Left lung (tissue), 10 donors: Measurements from ENCODE around the gene SYTL3. TPM values are rescaled to one million over a fixed set of nuclear protein-coding genes. Genes with fewer than 3 reads are reported as not detected.

Source experiments
- ATAC-seq: fragments of 200-7000 bp; cut with Tn5 transposase; one replicate; pipeline ENCODE4 v1.9.1; 2020; ENCODE audit warnings: moderate library complexity
- DNase-seq, 4 donors: peaks; one replicate each; pipeline ENCODE4 v3.0.0-alpha.2; 2013 to 2020
- H3K27ac ChIP-seq, 2 donors: fragments of 200-600 bp; sonication (generic) in 1 of 2; one replicate each; pipeline versions ENCODE4 v1.5.0 to v1.8.0; 2020 to 2021
- H3K27me3 ChIP-seq, 2 donors: fragments of 200-600 bp; sonication (generic) in 1 of 2; one replicate each; pipeline versions ENCODE4 v1.5.0 to v1.8.0; 2020 to 2021
- H3K36me3 ChIP-seq, 2 donors: fragments of 200-600 bp; sonication (generic) in 1 of 2; one replicate each; pipeline versions ENCODE4 v1.5.0 to v1.8.0; 2020 to 2021
- H3K4me1 ChIP-seq, 2 donors: fragments of 200-600 bp; one replicate each; pipeline ENCODE4 v1.8.0; 2021
- H3K4me3 ChIP-seq, 2 donors: fragments of 200-600 bp; sonication (generic) in 1 of 2; one replicate each; pipeline versions ENCODE4 v1.5.0 to v1.8.0; 2020 to 2021; ENCODE audit warnings: mild to moderate bottlenecking in 1 of 2
- H3K9me3 ChIP-seq, 2 donors: fragments of 200-600 bp; sonication (generic) in 1 of 2; one replicate each; pipeline versions ENCODE4 v1.5.0 to v1.8.0; 2020 to 2021
- CTCF ChIP-seq, 2 donors: fragments of 200-600 bp; sonication (generic) in 1 of 2; IDR thresholded peaks; one replicate each; pipeline versions ENCODE4 v1.5.0 to v1.8.0; 2021; ENCODE audit warnings: antibody characterized with exemption in 2 of 2
- intact Hi-C, 2 donors: fragments of 100-400 bp; cut with DNase I; formaldehyde crosslinking; loops; one replicate each; pipeline versions ENCODE4 v1.11.2 to v1.14.2; 2022
- polyA plus RNA-seq, 6 donors: library from polyadenylated mRNA; unstranded; fragments of 120-200 nt; gene quantifications; one replicate each; pipeline ENCODE4 v1.2.1, GENCODE V29; 2013; ENCODE audit not compliant: insufficient read length in 6 of 6
- total RNA-seq, 2 donors: library from RNA; stranded (reverse); fragmentation: NEBNext Ultra II Directional; extraction: Animal tissue kit (Norgen Biotek cat#: 25700); gene quantifications; one replicate each; pipeline ENCODE4 v1.2.1, GENCODE V29; 2021
- donor health status: DM: no; HTN: yes; CAD: no.
- donor health status: DM: no; HTN: no; CAD: no.

Gene SYTL3
- total and polyA plus RNA-seq, 8 donors, result 6.5 to 10.3 (median 8.3) TPM

GRCh38 chr6:158744986-158745430, 95.2 kb downstream of the SYTL3 start:
- H3K4me3 ChIP-seq, result no peak overlapping the region
- no peaks in the 10 kb centered on the region for H3K4me1 ChIP-seq
- H3K27me3 ChIP-seq, result no peaks in the 10 kb centered on the region
- H3K27ac ChIP-seq, result no peak overlapping the region
- H3K36me3 ChIP-seq, result no peaks in the 10 kb centered on the region
- TF ChIP-seq CTCF (IDR thresholded peaks at IDR 0.05), result no peak
- H3K9me3 ChIP-seq, result peaks cover 0 to 1% of the 10 kb centered on the region in 2 donors
- intact Hi-C loops, result no loop called here
- ATAC-seq, result no peak
- no peak for DNase-seq

- Histone ChIP-seq H3K9me3 (no peaks in the 10 kb centered on the region), H3K4me1 (no peaks in the 10 kb centered on the region), H3K4me3 (no peak overlapping the region), H3K27me3 (no peaks in the 10 kb centered on the region), H3K27ac (no peak overlapping the region), H3K36me3 (peaks cover 0 to 5% of the 10 kb centered on the region in 2 donors)
- no peak for ATAC-seq
- intact Hi-C loops, result no loop called here
- TF ChIP-seq CTCF (IDR thresholded peaks at IDR 0.05), result no peak
- no peak for DNase-seq
These were observed 101.4 kb downstream of the SYTL3 start for GRCh38 chr6:158751224-158751623.

GRCh38 chr6:158751921-158752320, 102.1 kb downstream of the SYTL3 start:
- ATAC-seq (no peak), DNase-seq (no peak)
- no peaks in the 10 kb centered on the region for H3K27me3 ChIP-seq
- H3K9me3 ChIP-seq, result no peaks in the 10 kb centered on the region
- no peak overlapping the region for H3K27ac ChIP-seq
- H3K36me3 ChIP-seq, result peaks cover 0 to 6% of the 10 kb centered on the region in 2 donors
- intact Hi-C loops, result no loop called here
- H3K4me1 ChIP-seq, result no peaks in the 10 kb centered on the region
- no peak overlapping the region for H3K4me3 ChIP-seq
- no peak for TF ChIP-seq CTCF (IDR thresholded peaks at IDR 0.05)

- intact Hi-C loops, result no loop called here
- H3K4me3 ChIP-seq, result no peak overlapping the region
- no peaks in the 10 kb centered on the region for H3K4me1 ChIP-seq
- no peaks in the 10 kb centered on the region for H3K9me3 ChIP-seq
- no peak overlapping the region for H3K27ac ChIP-seq
- ATAC-seq (no peak), DNase-seq (peak in 2 of 4 donors; percentile 36 to 51)
- TF ChIP-seq CTCF (IDR thresholded peaks at IDR 0.05), result no peak
- peaks cover 0 to 13% of the 10 kb centered on the region in 2 donors for H3K36me3 ChIP-seq
- H3K27me3 ChIP-seq, result no peaks in the 10 kb centered on the region
These were observed 102.8 kb downstream of the SYTL3 start for GRCh38 chr6:158752613-158753012.

GRCh38 chr6:158753811-158754210, 104.0 kb downstream of the SYTL3 start:
- ATAC-seq (no peak), DNase-seq (no peak)
- H3K27me3 ChIP-seq, result no peaks in the 10 kb centered on the region
- no peaks in the 10 kb centered on the region for H3K4me1 ChIP-seq
- peaks cover 0 to 13% of the 10 kb centered on the region in 2 donors for H3K36me3 ChIP-seq
- H3K9me3 ChIP-seq, result no peaks in the 10 kb centered on the region
- no peak overlapping the region for H3K27ac ChIP-seq
- TF ChIP-seq CTCF (IDR thresholded peaks at IDR 0.05), result no peak
- H3K4me3 ChIP-seq, result no peak overlapping the region
- intact Hi-C loops, result no loop called here
